SK-N-SH (cell line): ENCODE results near the gene HS2ST1. TPM values are rescaled to one million over a fixed set of nuclear protein-coding genes. Genes with fewer than 3 reads are reported as not detected.

ENCODE experiments used
- CTCF ChIA-PET: fragments of 300-600, 350-600 bp; formaldehyde crosslinking; extraction: SDS; loops from one replicate; lab custom pipeline; 2021; lab: Yijun Ruan, JAX
- POLR2A ChIA-PET: fragments of 350-600 bp; sonication (Branson Sonifier 250); formaldehyde crosslinking; extraction: SDS; loops from one replicate; lab custom pipeline; 2020; ENCODE audit warnings: antibody characterized with exemption, inconsistent platforms; lab: Yijun Ruan, JAX
- DNase-seq: peaks from one replicate; pipeline ENCODE4 v3.0.0; 2012
- H2AFZ ChIP-seq: fragments of 200-600 bp; sonication (generic); 2 replicates; pipeline ENCODE4 v1.8.1; 2016; ENCODE audit warnings: antibody characterized with exemption, mild to moderate bottlenecking, low read depth
- H3F3A ChIP-seq: fragments of 200-600 bp; sonication (generic); replicated peaks from 2 replicates; pipeline ENCODE3; 2016; ENCODE audit warnings: antibody characterized with exemption, mild to moderate bottlenecking; ENCODE audit not compliant: insufficient read depth
- H3K27ac ChIP-seq, 2 experiments: fragments of 200-500 bp in 1 of 2; fragments of 200-600 bp in 1 of 2; sonication (Bioruptor generic) in 1 of 2; sonication (generic), shearing (Covaris generic) in 1 of 2; 2 replicates each; pipeline versions ENCODE4 v1.5.1 to v1.6.1; 2014 to 2016; ENCODE audit warnings: low read depth in 2 of 2, inconsistent platforms in 1 of 2, low read length in 1 of 2, mild to moderate bottlenecking in 1 of 2, mixed read lengths in 1 of 2
- H3K27me3 ChIP-seq: fragments of 200-600 bp; sonication (generic), shearing (Covaris generic); 2 replicates; pipeline ENCODE4 v1.6.1; 2016; ENCODE audit warnings: mixed run types; ENCODE audit not compliant: insufficient read depth
- H3K36me3 ChIP-seq, 2 experiments: fragments of 200-500 bp in 1 of 2; fragments of 200-600 bp in 1 of 2; sonication (Bioruptor generic) in 1 of 2; sonication (generic) in 1 of 2; replicated peaks in 1 of 2; 2 replicates each; pipeline versions ENCODE3 to v1.5.1; 2014 to 2016; ENCODE audit warnings: low read length in 1 of 2, mild to moderate bottlenecking in 1 of 2; ENCODE audit not compliant: insufficient read depth in 2 of 2, control insufficient read depth in 1 of 2
- H3K4me1 ChIP-seq, 2 experiments: fragments of 200-500 bp in 1 of 2; fragments of 200-600 bp in 1 of 2; sonication (Bioruptor generic) in 1 of 2; sonication (generic), shearing (Covaris generic) in 1 of 2; 2 replicates each; pipeline versions ENCODE4 v1.5.1 to v1.6.1; 2014 to 2016; ENCODE audit warnings: low read depth in 1 of 2, low read length in 1 of 2, mixed run types in 1 of 2; ENCODE audit not compliant: insufficient read depth in 2 of 2, control insufficient read depth in 1 of 2
- H3K4me2 ChIP-seq: fragments of 200-600 bp; sonication (generic), shearing (Covaris generic); 2 replicates; pipeline ENCODE4 v1.6.1; 2017; ENCODE audit warnings: mixed run types
- H3K4me3 ChIP-seq, 2 experiments: fragments of 200-500 bp in 1 of 2; fragments of 200-600 bp in 1 of 2; sonication (Bioruptor generic) in 1 of 2; sonication (generic), shearing (Covaris generic) in 1 of 2; 2 replicates each; pipeline versions ENCODE4 v1.5.1 to v1.8.1; 2014 to 2016; ENCODE audit warnings: low read depth in 2 of 2, inconsistent platforms in 1 of 2, low read length in 1 of 2, mild to moderate bottlenecking in 1 of 2, mixed read lengths in 1 of 2, moderate library complexity in 1 of 2
- H3K79me2 ChIP-seq: fragments of 200-600 bp; sonication (generic); 2 replicates; pipeline ENCODE4 v1.8.1; 2017; ENCODE audit warnings: mild to moderate bottlenecking; ENCODE audit not compliant: insufficient read depth
- H3K9ac ChIP-seq: fragments of 200-600 bp; sonication (generic); 2 replicates; pipeline ENCODE4 v1.6.1; 2017; ENCODE audit warnings: mixed run types
- H3K9me2 ChIP-seq: fragments of 200-600 bp; sonication (generic); 2 replicates; pipeline ENCODE4 v1.6.1; 2017; ENCODE audit warnings: mixed run types
- H3K9me3 ChIP-seq: fragments of 200-600 bp; sonication (generic); 2 replicates; pipeline ENCODE4 v1.6.1; 2017; ENCODE audit warnings: mixed run types, mild to moderate bottlenecking, moderate library complexity
- H4K20me1 ChIP-seq: fragments of 200-600 bp; sonication (generic); 2 replicates; pipeline ENCODE4 v1.6.1; 2017; ENCODE audit warnings: mild to moderate bottlenecking, mixed run types; ENCODE audit not compliant: insufficient read depth
- CHD2 ChIP-seq: fragments of 150-350 bp; IDR thresholded peaks from 2 replicates; pipeline ENCODE4 v1.6.1; 2018; ENCODE audit warnings: low read length; ENCODE audit not compliant: partially characterized antibody
- CTCF ChIP-seq: fragments of 200-600 bp; sonication (generic); IDR thresholded peaks from 2 replicates; pipeline ENCODE4 v1.6.1; 2017; ENCODE audit warnings: antibody characterized with exemption, mild to moderate bottlenecking, moderate library complexity
- EP300 ChIP-seq, 2 experiments: IDR thresholded peaks; 2 replicates each; pipeline versions ENCODE4 v1.4.0 to v1.6.1; 2012; ENCODE audit warnings: borderline replicate concordance in 1 of 2, low read depth in 1 of 2, low read length in 1 of 2
- EZH2phosphoT487 ChIP-seq: fragments of 200-600 bp; sonication (generic); IDR thresholded peaks from 2 replicates; pipeline ENCODE4 v1.6.1; 2017; ENCODE audit warnings: low read depth, mixed run types, mild to moderate bottlenecking, antibody characterized with exemption, moderate library complexity, borderline replicate concordance
- FOSL2 ChIP-seq: IDR thresholded peaks from 2 replicates; pipeline ENCODE4 v1.4.0; 2012; ENCODE audit warnings: low read depth, mild to moderate bottlenecking, moderate library complexity, borderline replicate concordance
- FOXM1 ChIP-seq: IDR thresholded peaks from 2 replicates; pipeline ENCODE4 v1.4.0; 2012; ENCODE audit warnings: low read depth, mild to moderate bottlenecking
- GABPA ChIP-seq: IDR thresholded peaks from 2 replicates; pipeline ENCODE4 v1.4.0; 2012; ENCODE audit warnings: low read depth, mild to moderate bottlenecking
- IRF3 ChIP-seq: fragments of 150-350 bp; IDR thresholded peaks from 2 replicates; pipeline ENCODE4 v1.6.1; 2016; ENCODE audit warnings: mild to moderate bottlenecking, low read depth, low read length
- MAX ChIP-seq: IDR thresholded peaks from 2 replicates; pipeline ENCODE4 v1.4.0; 2012; ENCODE audit warnings: low read depth
- MEF2A ChIP-seq: IDR thresholded peaks from 2 replicates; pipeline ENCODE4 v1.4.0; 2012; ENCODE audit warnings: low read depth, borderline replicate concordance
- MXI1 ChIP-seq: IDR thresholded peaks from 2 replicates; pipeline ENCODE4 v1.6.1; 2012; ENCODE audit warnings: mild to moderate bottlenecking, low read depth, low read length, improper control_type of control experiment
- POLR2AphosphoS5 ChIP-seq: IDR thresholded peaks from 2 replicates; pipeline ENCODE4 v1.6.1; 2012; ENCODE audit warnings: low read depth, low read length
- SMC3 ChIP-seq: IDR thresholded peaks from 2 replicates; pipeline ENCODE4 v1.6.1; 2012; ENCODE audit warnings: low read depth, low read length, improper control_type of control experiment
- TAF1 ChIP-seq: IDR thresholded peaks from 2 replicates; pipeline ENCODE4 v1.6.1; 2012; ENCODE audit warnings: low read depth, mild to moderate bottlenecking, low read length, moderate library complexity, borderline replicate concordance
- TEAD4 ChIP-seq: IDR thresholded peaks from 2 replicates; pipeline ENCODE4 v1.4.0; 2012; ENCODE audit warnings: mild to moderate bottlenecking, borderline replicate concordance; ENCODE audit not compliant: insufficient read depth
- USF2 ChIP-seq: fragments of 150-350 bp; IDR thresholded peaks from 2 replicates; pipeline ENCODE4 v1.6.1; 2017; ENCODE audit warnings: antibody characterized with exemption, low read length, low read depth, borderline replicate concordance
- YY1 ChIP-seq: IDR thresholded peaks from 2 replicates; pipeline ENCODE4 v1.4.0; 2012; ENCODE audit warnings: low read depth, mild to moderate bottlenecking
- WGBS: methylation state at CpG from one replicate; pipeline ENCODE4 v1.1.6; 2017; ENCODE audit warnings: low lambda C conversion rate; 5-methylcytosine and 5-hydroxymethylcytosine counted together
- polyA plus RNA-seq, 3 experiments: library from polyadenylated mRNA; depleted of rRNA; stranded (reverse); fragments of >200 nt; gene quantifications; 2 replicates each; pipeline ENCODE4 v1.2.3, GENCODE V29; 2012

The HS2ST1 gene
- polyA plus RNA-seq, 1 of the 3 experiments (the other 2 are of a cell fraction): 16.6 TPM

- TF ChIP-seq CTCF (no peak), FOSL2 (no peak), MXI1 (no peak), USF2 (no peak), MEF2A (no peak), EP300 (IDR thresholded peaks at IDR 0.05; ENCODE audit: borderline replicate concordance in 1 of 2, low read depth in 1 of 2, low read length in 1 of 2) (no peak), IRF3 (no peak), TEAD4 (no peak), MAX (no peak), EZH2phosphoT487 (no peak), FOXM1 (no peak), GABPA (no peak), POLR2AphosphoS5 (no peak), SMC3 (no peak), YY1 (no peak), CHD2 (no peak), TAF1 (no peak)
- Histone ChIP-seq H3K27me3 (no peaks in the 10 kb centered on the region), H3K4me2 (no peak overlapping the region), H4K20me1 (no peaks in the 10 kb centered on the region), H3K4me1 (no peaks in the 10 kb centered on the region), H3K36me3 (no peaks in the 10 kb centered on the region), H3K4me3 (no peak overlapping the region), H3K27ac (no peak overlapping the region), H2AFZ (no peak overlapping the region), H3K9me3 (no peaks in the 10 kb centered on the region), H3K9ac (no peak overlapping the region), H3F3A (no peaks in the 10 kb centered on the region), H3K79me2 (no peaks in the 10 kb centered on the region), H3K9me2 (no peaks in the 10 kb centered on the region)
- ChIA-PET POLR2A (no interaction called here), CTCF (interaction anchor here (0.9 kb wide), 1 partner anchor 26 kb away, joined by 3 read pairs; no protein-coding TSS in a partner anchor)
- WGBS: 70% methylated on average over 6 of the region's 6 CpGs
- no peak for DNase-seq
Observed at GRCh38 chr1:87123610-87124009, 209.2 kb downstream of the HS2ST1 start.
